CD4-positive, CD25-positive, alpha-beta regulatory T cell (primary cell): ENCODE results near the gene SPHK2. TPM values are rescaled to one million over a fixed set of nuclear protein-coding genes. Genes with fewer than 3 reads are reported as not detected.

ENCODE experiments used
- ATAC-seq, 2 donors: fragments of 150-1000 bp; cut with Tn5 transposase; one replicate each; pipeline ENCODE4 v1.10.0; 2021; ENCODE audit warnings: low read depth in 2 of 2, moderate number of reproducible peaks in 2 of 2, moderate library complexity in 1 of 2
- DNase-seq, 3 donors: peaks; one replicate each; pipeline versions ENCODE4 v3.0.0 to v3.0.0-alpha.2; 2012 to 2022; ENCODE audit warnings: mixed read lengths in 1 of 3
- H3K27ac ChIP-seq: one replicate; pipeline ENCODE4 v1.7.0; 2013; ENCODE audit warnings: mild to moderate bottlenecking, low read length; ENCODE audit not compliant: insufficient read depth, poor library complexity, severe bottlenecking
- H3K27me3 ChIP-seq: one replicate; pipeline ENCODE4 v1.7.0; 2013; ENCODE audit warnings: low read length; ENCODE audit not compliant: control insufficient read depth, insufficient read depth
- H3K36me3 ChIP-seq: one replicate; pipeline ENCODE4 v1.7.0; 2013; ENCODE audit warnings: mild to moderate bottlenecking, low read length, moderate library complexity; ENCODE audit not compliant: control insufficient read depth, insufficient read depth
- H3K4me1 ChIP-seq: 2 replicates; pipeline ENCODE4 v1.7.0; 2013; ENCODE audit warnings: mild to moderate bottlenecking, low read length; ENCODE audit not compliant: insufficient read depth, control insufficient read depth, poor library complexity, severe bottlenecking
- H3K4me3 ChIP-seq: one replicate; pipeline ENCODE4 v1.7.0; 2013; ENCODE audit warnings: low read depth, mild to moderate bottlenecking, low read length, moderate library complexity
- H3K9me3 ChIP-seq, 2 experiments: 1 replicate in 1 of 2; 2 replicates in 1 of 2; pipeline ENCODE4 v1.7.0; 2013; ENCODE audit warnings: low read length in 2 of 2, mild to moderate bottlenecking in 1 of 2, moderate library complexity in 1 of 2; ENCODE audit not compliant: control insufficient read depth in 2 of 2
- H3K27ac Mint-ChIP-seq, 3 donors: one replicate each; pipeline ENCODE4 v1.8.0; 2020 to 2022; ENCODE audit warnings: mild to moderate bottlenecking in 3 of 3, mixed read lengths in 3 of 3, moderate library complexity in 2 of 3
- H3K27me3 Mint-ChIP-seq: one replicate; pipeline ENCODE4 v1.8.0; 2022; ENCODE audit warnings: mild to moderate bottlenecking, mixed read lengths
- H3K36me3 Mint-ChIP-seq: one replicate; pipeline ENCODE4 v1.8.0; 2020; ENCODE audit warnings: mixed read lengths
- H3K4me1 Mint-ChIP-seq, 4 donors: one replicate each; pipeline ENCODE4 v1.8.0; 2020 to 2022; ENCODE audit warnings: mixed read lengths in 4 of 4, mild to moderate bottlenecking in 1 of 4
- H3K4me3 Mint-ChIP-seq, 4 donors: one replicate each; pipeline ENCODE4 v1.8.0; 2020 to 2022; ENCODE audit warnings: mild to moderate bottlenecking in 4 of 4, mixed read lengths in 4 of 4, moderate library complexity in 3 of 4
- H3K9me3 Mint-ChIP-seq, 7 donors: one replicate each; pipeline ENCODE4 v1.8.0; 2020 to 2022; ENCODE audit warnings: mixed read lengths in 7 of 7, mild to moderate bottlenecking in 3 of 7, moderate library complexity in 2 of 7
- polyA plus RNA-seq, 4 donors: library from polyadenylated mRNA; unstranded; fragments of 300-500 nt; fragmentation: Illumina TruSeq; gene quantifications; one replicate each; pipeline ENCODE4 v1.2.3, GENCODE V29; 2021
- total RNA-seq: library from RNA; stranded (reverse); gene quantifications from one replicate; pipeline ENCODE4 v1.2.3, GENCODE V29; 2022

The SPHK2 gene
- total and polyA plus RNA-seq, 5 donors from 2014 or later, result 4.8 to 13.0 (median 7.6) TPM

- Histone ChIP-seq H3K9me3 (no peaks in the 10 kb centered on the region), H3K27ac (no peak overlapping the region), H3K4me1 (peaks cover 7% of the 10 kb centered on the region), H3K27me3 (no peaks in the 10 kb centered on the region), H3K4me3 (no peak overlapping the region), H3K36me3 (no peaks in the 10 kb centered on the region)
- no peak for DNase-seq
- Mint-ChIP-seq H3K9me3 (no peaks in the 10 kb centered on the region), H3K4me1 (peaks cover 0 to 5% (median 2%) of the 10 kb centered on the region in 4 donors), H3K4me3 (no peak overlapping the region), H3K27me3 (no peaks in the 10 kb centered on the region), H3K36me3 (no peaks in the 10 kb centered on the region), H3K27ac (no peak overlapping the region)
- ATAC-seq, result no peak
Measured at GRCh38 chr19:48607359-48607755, 11.9 kb upstream of the SPHK2 start.

GRCh38 chr19:48608798-48609263 is 10.5 kb upstream of the SPHK2 start:
- peak overlapping the region in 1 of 4 donors; percentile 75 for H3K4me3 Mint-ChIP-seq
- H3K27ac Mint-ChIP-seq, result no peak overlapping the region
- H3K9me3 Mint-ChIP-seq, result no peaks in the 10 kb centered on the region

GRCh38 chr19:48609571-48610108 is 9.7 kb upstream of the SPHK2 start:
- ATAC-seq, result no peak
- H3K27me3 Mint-ChIP-seq, result no peaks in the 10 kb centered on the region

More at GRCh38 chr19:48608798-48609263, 10.5 kb upstream of the SPHK2 start:
- H3K27me3 ChIP-seq, result no peaks in the 10 kb centered on the region
- H3K27ac ChIP-seq, result no peak overlapping the region
- peak overlapping the region; percentile 48 for H3K4me3 ChIP-seq
- Mint-ChIP-seq H3K27me3 (no peaks in the 10 kb centered on the region), H3K4me1 (peaks cover 0 to 5% (median 3%) of the 10 kb centered on the region in 4 donors), H3K36me3 (peaks cover 4% of the 10 kb centered on the region)
- ATAC-seq, result peak; percentile 71 to 87
- DNase-seq, result peak; percentile 35 to 72 (median 62)
- no peaks in the 10 kb centered on the region for H3K36me3 ChIP-seq
- H3K9me3 ChIP-seq, result no peaks in the 10 kb centered on the region
- H3K4me1 ChIP-seq, result peaks cover 7% of the 10 kb centered on the region

GRCh38 chr19:48611872-48612271 is 7.4 kb upstream of the SPHK2 start:
- H3K4me3 Mint-ChIP-seq, result no peak overlapping the region
- ATAC-seq, result no peak

More at GRCh38 chr19:48609571-48610108, 9.7 kb upstream of the SPHK2 start:
- no peak overlapping the region for H3K27ac ChIP-seq
- Mint-ChIP-seq H3K4me3 (no peak overlapping the region), H3K27ac (no peak overlapping the region), H3K4me1 (peaks cover 0 to 8% (median 4%) of the 10 kb centered on the region in 4 donors), H3K36me3 (peaks cover 10% of the 10 kb centered on the region), H3K9me3 (no peaks in the 10 kb centered on the region)
- H3K4me1 ChIP-seq, result peaks cover 7% of the 10 kb centered on the region
- H3K4me3 ChIP-seq, result no peak overlapping the region
- H3K9me3 ChIP-seq, result no peaks in the 10 kb centered on the region
- no peak for DNase-seq
- H3K27me3 ChIP-seq, result no peaks in the 10 kb centered on the region
- H3K36me3 ChIP-seq, result no peaks in the 10 kb centered on the region

GRCh38 chr19:48613024-48613851 is 6.1 kb upstream of the SPHK2 start:
- no peak overlapping the region for H3K27ac ChIP-seq
- DNase-seq, result no peak
- H3K27ac Mint-ChIP-seq, result peak overlapping the region in 1 of 3 donors; percentile 36
- ATAC-seq, result no peak
- no peaks in the 10 kb centered on the region for H3K9me3 Mint-ChIP-seq
- peaks cover 17% of the 10 kb centered on the region for H3K36me3 Mint-ChIP-seq
- H3K9me3 ChIP-seq, result no peaks in the 10 kb centered on the region
- H3K36me3 ChIP-seq, result peaks cover 27% of the 10 kb centered on the region
- no peaks in the 10 kb centered on the region for H3K27me3 ChIP-seq
- peaks cover 0 to 29% (median 19%) of the 10 kb centered on the region in 4 donors for H3K4me1 Mint-ChIP-seq
- no peak overlapping the region for H3K4me3 ChIP-seq
- no peaks in the 10 kb centered on the region for H3K27me3 Mint-ChIP-seq
- H3K4me1 ChIP-seq, result peaks cover 30% of the 10 kb centered on the region
- peak overlapping the region in 1 of 4 donors; percentile 41 for H3K4me3 Mint-ChIP-seq

More at GRCh38 chr19:48611872-48612271, 7.4 kb upstream of the SPHK2 start:
- H3K36me3 Mint-ChIP-seq, result peaks cover 17% of the 10 kb centered on the region
- DNase-seq, result no peak
- peaks cover 19% of the 10 kb centered on the region for H3K36me3 ChIP-seq
- no peaks in the 10 kb centered on the region for H3K9me3 Mint-ChIP-seq
- no peaks in the 10 kb centered on the region for H3K9me3 ChIP-seq
- no peak overlapping the region for H3K27ac ChIP-seq
- no peak overlapping the region for H3K4me3 ChIP-seq
- H3K27me3 Mint-ChIP-seq, result no peaks in the 10 kb centered on the region
- H3K27me3 ChIP-seq, result no peaks in the 10 kb centered on the region
- H3K4me1 ChIP-seq, result peaks cover 16% of the 10 kb centered on the region
- no peak overlapping the region for H3K27ac Mint-ChIP-seq
- peaks cover 0 to 15% (median 12%) of the 10 kb centered on the region in 4 donors for H3K4me1 Mint-ChIP-seq

GRCh38 chr19:48613852-48614435 is 5.4 kb upstream of the SPHK2 start:
- no peaks in the 10 kb centered on the region for H3K9me3 ChIP-seq
- Mint-ChIP-seq H3K36me3 (peaks cover 17% of the 10 kb centered on the region), H3K27me3 (no peaks in the 10 kb centered on the region), H3K9me3 (no peaks in the 10 kb centered on the region), H3K27ac (peak overlapping the region in 2 of 3 donors; percentile 36 to 67), H3K4me3 (peak overlapping the region in 1 of 4 donors; percentile 65), H3K4me1 (peaks cover under 1 to 36% (median 18%) of the 10 kb centered on the region in 4 donors)
- ATAC-seq (no peak), DNase-seq (no peak)
- no peak overlapping the region for H3K4me3 ChIP-seq
- peaks cover 28% of the 10 kb centered on the region for H3K4me1 ChIP-seq
- peaks cover 27% of the 10 kb centered on the region for H3K36me3 ChIP-seq
- no peak overlapping the region for H3K27ac ChIP-seq
- H3K27me3 ChIP-seq, result no peaks in the 10 kb centered on the region

- Histone ChIP-seq H3K27me3 (no peaks in the 10 kb centered on the region), H3K27ac (no peak within 1 kb of the TSS), H3K9me3 (no peaks in the 10 kb centered on the region), H3K4me3 (no peak within 1 kb of the TSS), H3K36me3 (peaks cover 27% of the 10 kb centered on the region), H3K4me1 (peaks cover 29% of the 10 kb centered on the region)
- Mint-ChIP-seq H3K4me3 (peak within 1 kb of the TSS in 2 of 4 donors; percentile 28 to 100), H3K4me1 (peaks cover 4 to 43% (median 23%) of the 10 kb centered on the region in 4 donors), H3K27ac (peak within 1 kb of the TSS in 2 of 3 donors; percentile 36 to 67), H3K36me3 (peaks cover 17% of the 10 kb centered on the region), H3K9me3 (no peaks in the 10 kb centered on the region), H3K27me3 (no peaks in the 10 kb centered on the region)
- ATAC-seq, result no peak
- no peak for DNase-seq
Measured at GRCh38 chr19:48614436-48615230, 4.7 kb upstream of the SPHK2 start, which contains the start of gene FAM83E. FAM83E (minus strand) TSS chr19:48615076; CDS start chr19:48613372, 1,704 bp downstream.
